Coronary artery (tissue), 2 donors: ENCODE data around the gene EHF.

ENCODE experiments used
- DNase-seq: peaks from one replicate; pipeline ENCODE4 v3.0.0-alpha.2; 2017; ENCODE audit warnings: low spot score
- H3K27ac ChIP-seq, 2 donors: fragments of 200-600 bp; sonication (generic); one replicate each; pipeline ENCODE4 v1.5.1; 2016 to 2019
- H3K4me3 ChIP-seq: fragments of 200-600 bp; sonication (generic); 2 replicates; pipeline ENCODE4 v1.5.1; 2016; ENCODE audit warnings: mild to moderate bottlenecking, moderate library complexity
- TF ChIP-seq, protein P1 (sequence below): fragments of 200-600 bp; sonication (generic); IDR thresholded peaks from one replicate; pipeline ENCODE4 v1.5.1; 2019; ENCODE audit warnings: antibody characterized with exemption

Gene EHF

DNA sequence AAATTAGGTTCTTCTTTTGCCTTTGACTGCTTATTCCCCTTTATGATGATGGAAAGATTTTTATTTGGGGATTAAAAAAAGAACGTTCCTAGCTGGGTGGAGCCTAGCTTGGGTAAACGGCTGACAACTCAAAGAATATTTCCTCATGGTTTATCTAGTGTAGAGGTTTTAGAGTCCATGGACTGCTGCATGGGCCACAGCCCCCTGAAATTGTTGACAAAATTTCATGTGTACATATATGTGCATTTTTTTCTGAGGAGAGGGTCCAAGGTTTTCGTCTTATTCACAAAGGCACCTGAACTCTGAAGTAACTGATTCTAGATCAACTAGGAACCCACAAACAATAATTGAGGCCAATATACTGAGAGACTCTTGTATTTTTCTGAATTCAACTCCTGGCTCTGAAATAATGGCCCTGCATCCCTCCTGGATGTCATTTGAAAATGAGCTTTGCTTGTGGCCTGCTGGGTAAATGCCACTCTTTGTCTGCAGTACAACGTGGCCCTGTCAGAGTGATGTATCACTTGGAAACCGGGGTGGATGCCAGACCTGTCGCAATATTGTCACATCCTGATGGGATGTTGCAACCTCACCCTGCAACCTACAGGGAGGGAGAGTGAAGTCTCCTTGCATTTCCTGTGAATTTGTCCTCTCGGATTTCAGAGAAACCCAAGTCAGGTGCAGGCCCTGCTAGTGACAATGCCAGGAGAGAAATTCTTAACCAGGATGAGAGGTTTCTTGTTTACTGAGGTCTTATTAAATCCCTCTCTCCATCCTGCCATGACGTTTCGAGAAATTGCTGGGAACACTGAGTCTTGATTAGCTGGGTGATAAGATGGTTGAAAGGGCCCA lies 33.8 kb downstream of the EHF start:
- H3K4me3 ChIP-seq: no peak overlapping the region
- DNase-seq: peak; percentile 62
- H3K27ac ChIP-seq: no peak overlapping the region
- TF ChIP-seq, protein P1, sequence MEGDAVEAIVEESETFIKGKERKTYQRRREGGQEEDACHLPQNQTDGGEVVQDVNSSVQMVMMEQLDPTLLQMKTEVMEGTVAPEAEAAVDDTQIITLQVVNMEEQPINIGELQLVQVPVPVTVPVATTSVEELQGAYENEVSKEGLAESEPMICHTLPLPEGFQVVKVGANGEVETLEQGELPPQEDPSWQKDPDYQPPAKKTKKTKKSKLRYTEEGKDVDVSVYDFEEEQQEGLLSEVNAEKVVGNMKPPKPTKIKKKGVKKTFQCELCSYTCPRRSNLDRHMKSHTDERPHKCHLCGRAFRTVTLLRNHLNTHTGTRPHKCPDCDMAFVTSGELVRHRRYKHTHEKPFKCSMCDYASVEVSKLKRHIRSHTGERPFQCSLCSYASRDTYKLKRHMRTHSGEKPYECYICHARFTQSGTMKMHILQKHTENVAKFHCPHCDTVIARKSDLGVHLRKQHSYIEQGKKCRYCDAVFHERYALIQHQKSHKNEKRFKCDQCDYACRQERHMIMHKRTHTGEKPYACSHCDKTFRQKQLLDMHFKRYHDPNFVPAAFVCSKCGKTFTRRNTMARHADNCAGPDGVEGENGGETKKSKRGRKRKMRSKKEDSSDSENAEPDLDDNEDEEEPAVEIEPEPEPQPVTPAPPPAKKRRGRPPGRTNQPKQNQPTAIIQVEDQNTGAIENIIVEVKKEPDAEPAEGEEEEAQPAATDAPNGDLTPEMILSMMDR: no peak

DNA sequence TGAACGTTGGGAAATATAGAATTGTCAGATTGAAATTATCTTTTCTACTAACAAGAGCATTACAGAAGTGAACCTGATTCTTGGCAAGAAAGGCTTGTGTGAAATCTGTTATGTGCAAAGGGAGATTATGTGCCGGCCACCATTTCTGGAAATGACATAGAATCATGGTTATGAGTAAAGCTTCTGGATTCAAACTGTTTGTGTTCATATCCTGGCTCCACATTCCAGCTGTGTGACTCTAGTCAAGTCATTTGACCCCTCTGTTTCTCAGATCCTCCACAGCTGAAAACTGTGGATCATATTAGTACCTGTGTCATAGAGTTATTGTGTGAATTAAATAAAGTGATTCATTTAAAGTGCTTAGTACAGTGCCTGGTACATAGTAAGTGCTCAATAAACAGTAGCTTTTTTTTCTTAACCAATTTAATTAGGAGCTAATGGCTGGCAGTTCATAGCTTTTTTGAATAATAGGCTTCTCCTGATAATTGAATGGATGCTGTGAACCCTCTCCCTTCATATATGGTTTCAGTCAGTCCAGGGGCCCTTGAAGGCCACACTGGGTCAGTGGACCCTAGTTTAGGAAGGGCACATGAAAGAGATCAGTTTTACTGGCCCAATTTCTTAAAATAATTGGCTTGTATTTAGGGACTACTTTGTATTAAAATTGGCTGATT lies 34.6 kb downstream of the EHF start:
- Histone ChIP-seq H3K4me3 (no peak overlapping the region), H3K27ac (no peak overlapping the region)
- DNase-seq: no peak
- TF ChIP-seq, protein P1: no peak

DNA sequence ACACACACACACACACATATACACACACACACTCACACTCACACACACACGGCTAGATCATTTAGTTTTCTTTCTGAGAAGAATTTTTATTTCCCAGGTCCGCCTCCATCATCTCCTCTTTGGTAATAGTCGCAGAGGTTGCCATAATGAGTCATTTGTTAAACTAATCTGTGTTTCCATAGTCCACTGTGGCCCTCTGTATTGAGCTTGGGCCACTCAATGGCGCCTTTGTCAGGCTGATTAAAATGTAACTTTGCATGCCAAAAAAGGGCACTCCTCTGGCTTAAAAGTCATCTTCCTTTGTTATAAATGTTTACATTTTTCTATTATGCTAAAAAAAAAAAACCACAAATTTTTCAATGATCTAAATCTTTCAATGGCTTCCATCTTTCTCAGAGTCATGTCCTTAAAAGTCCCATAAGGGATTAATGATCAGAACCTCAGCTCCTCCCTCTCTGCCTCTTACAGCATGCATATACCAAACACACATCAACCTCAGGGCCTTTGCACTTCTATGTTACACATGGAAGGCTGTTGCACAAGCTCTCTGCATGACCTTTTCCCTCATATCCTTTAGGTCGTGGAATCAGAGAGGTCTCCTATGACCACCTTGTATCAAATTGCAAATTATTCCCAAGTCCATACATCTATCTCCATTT lies 35.3 kb downstream of the EHF start:
- Histone ChIP-seq H3K27ac (no peak overlapping the region), H3K4me3 (no peak overlapping the region)
- DNase-seq: no peak
- TF ChIP-seq, protein P1: no peak

DNA sequence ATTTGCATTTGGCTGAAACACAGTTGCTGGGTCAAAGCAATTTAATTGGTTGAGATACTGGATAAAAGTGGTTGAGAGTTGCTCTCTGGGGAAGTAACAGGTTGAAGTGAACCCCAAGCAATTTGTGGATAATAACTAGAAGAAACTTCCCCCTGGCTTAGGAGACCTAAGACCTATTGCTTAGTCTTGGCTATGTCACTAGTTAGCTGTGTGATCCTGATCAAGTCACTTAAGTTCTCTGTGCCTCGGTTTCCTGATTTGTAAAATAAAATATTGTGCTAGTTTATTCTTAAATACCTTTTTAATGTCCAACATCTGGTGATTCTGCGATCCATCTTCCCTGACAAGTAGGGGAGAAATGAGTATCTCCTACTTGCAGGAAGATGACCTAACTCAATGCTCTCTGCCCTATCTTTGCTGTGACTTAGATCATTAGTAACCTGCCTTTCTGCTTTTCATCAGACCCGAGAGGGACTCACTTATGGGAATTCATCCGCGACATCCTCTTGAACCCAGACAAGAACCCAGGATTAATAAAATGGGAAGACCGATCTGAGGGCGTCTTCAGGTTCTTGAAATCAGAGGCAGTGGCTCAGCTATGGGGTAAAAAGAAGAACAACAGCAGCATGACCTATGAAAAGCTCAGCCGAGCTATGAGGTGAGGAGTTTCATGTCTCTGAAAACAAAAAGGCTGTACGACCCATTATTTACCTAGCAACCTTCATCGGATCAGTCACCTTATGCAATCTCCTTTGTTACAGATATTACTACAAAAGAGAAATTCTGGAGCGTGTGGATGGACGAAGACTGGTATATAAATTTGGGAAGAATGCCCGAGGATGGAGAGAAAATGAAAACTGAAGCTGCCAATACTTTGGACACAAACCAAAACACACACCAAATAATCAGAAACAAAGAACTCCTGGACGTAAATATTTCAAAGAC lies 37.5 kb downstream of the EHF start:
- peak; percentile 14 for DNase-seq
- H3K4me3 ChIP-seq: no peak overlapping the region
- no peak overlapping the region for H3K27ac ChIP-seq
- TF ChIP-seq, protein P1: no peak

DNA sequence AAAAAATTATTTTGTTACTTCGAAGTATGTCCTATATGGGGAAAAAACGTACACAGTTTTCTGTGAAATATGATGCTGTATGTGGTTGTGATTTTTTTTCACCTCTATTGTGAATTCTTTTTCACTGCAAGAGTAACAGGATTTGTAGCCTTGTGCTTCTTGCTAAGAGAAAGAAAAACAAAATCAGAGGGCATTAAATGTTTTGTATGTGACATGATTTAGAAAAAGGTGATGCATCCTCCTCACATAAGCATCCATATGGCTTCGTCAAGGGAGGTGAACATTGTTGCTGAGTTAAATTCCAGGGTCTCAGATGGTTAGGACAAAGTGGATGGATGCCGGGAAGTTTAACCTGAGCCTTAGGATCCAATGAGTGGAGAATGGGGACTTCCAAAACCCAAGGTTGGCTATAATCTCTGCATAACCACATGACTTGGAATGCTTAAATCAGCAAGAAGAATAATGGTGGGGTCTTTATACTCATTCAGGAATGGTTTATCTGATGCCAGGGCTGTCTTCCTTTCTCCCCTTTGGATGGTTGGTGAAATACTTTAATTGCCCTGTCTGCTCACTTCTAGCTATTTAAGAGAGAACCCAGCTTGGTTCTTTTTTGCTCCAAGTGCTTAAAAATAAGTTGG lies 38.3 kb downstream of the EHF start:
- DNase-seq: no peak
- Histone ChIP-seq H3K27ac (no peak overlapping the region), H3K4me3 (no peak overlapping the region)
- TF ChIP-seq, protein P1: no peak
